GM18951 (cell line): Measurements from ENCODE around the gene CDKN2AIP.
"Not testable (repeated sequence)": the region's sequence is repeated elsewhere in the genome, so short reads cannot be mapped to it uniquely, and the experiment has no call there.

ENCODE experiments used
- POLR2A ChIP-seq: IDR thresholded peaks from 4 replicates; pipeline ENCODE4 v1.6.1; 2011; ENCODE audit warnings: mild to moderate bottlenecking; ENCODE audit not compliant: insufficient read length, insufficient read depth; ENCODE audit errors: extremely low read depth
- in situ Hi-C: fragments of 300-500 bp; cut with MboI; formaldehyde crosslinking; loops from one replicate; pipeline ENCODE4 v1.12.0; 2022; ENCODE audit warnings: low sequenced_read_pairs, mixed read lengths, inconsistent platforms; ENCODE audit not compliant: unreplicated experiment

CDKN2AIP gene

DNA sequence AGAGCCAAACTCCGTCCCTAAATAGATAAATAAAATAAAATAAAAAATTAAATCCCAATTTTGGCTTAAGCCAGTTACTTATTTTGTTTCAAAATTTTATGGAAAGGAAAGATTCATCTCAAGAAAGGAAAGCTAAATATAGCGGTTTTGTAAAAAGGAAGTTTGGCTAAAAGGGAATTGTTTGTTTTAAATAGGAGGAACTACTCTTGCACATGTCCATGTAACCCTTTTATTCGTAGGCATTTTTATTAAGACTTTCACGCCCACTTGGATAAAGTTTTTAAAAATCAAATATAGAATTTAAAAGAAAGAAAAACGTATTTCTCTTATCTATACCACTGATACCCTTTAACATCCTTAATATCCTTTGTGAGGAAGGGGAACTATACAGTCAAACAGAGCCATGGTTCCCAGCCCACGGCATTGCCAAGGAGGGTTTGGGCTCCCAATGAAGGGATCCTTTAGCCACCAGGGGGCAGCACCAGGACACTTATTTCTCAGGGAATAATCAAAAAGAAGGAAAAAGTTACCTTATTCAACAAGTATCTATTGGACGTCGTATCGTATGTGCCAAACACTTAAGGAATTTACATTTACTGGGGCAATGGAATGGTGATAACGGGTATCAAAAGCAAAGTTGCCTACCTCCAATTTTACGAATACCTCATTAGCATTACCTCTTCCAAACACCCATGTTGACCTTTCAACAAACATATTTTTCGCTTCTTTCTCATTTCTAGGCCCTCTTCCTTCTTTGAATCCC is 27.7 kb downstream of the CDKN2AIP start:
- in situ Hi-C loops = no loop called here
- TF ChIP-seq POLR2A = no peak

DNA sequence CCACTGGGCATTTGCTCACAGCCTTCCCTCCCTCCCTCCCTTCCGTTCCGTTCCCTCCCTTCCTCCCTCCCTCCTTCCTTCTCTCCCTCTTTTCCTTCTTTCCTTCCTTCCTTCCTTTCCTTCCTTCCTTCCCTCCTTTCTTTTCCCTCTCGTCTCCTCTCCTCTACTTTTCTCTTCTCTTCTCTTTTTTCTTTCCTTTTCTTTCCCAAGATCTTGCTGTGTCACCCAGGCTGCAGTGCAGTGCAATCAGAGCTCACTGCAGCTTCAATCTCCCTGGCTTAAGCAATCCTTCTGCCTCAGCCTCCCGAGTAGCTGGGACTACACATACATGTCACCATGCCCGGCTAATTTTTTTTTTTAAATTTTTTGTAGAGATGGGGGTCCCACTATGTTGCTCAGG is 33.7 kb downstream of the CDKN2AIP start:
- in situ Hi-C loops = no loop called here
- no peak for TF ChIP-seq POLR2A

DNA sequence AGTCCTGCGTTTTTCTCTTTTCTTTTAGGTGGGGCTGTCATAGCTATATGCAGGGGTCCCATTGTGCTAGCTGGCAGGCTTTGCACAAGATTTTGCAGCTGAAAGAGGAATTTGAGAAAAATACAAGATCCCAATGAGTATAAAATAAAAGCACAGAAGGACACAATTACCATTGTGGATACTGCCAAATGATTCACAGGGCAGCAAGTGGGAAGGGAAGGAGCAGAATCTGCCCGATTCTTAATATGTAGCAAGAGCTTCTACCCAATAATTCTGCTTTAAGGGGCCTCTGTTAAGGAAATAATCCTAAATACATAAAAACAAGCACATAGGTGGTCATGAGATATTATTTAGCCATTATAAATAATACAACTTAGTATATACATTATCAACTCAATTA is 34.5 kb downstream of the CDKN2AIP start:
- no peak for TF ChIP-seq POLR2A
- in situ Hi-C loops = no loop called here

- in situ Hi-C loops = not testable (repeated sequence)
Observed at GRCh38 chr4:183482515-183483095, 38.2 kb downstream of the CDKN2AIP start.

DNA sequence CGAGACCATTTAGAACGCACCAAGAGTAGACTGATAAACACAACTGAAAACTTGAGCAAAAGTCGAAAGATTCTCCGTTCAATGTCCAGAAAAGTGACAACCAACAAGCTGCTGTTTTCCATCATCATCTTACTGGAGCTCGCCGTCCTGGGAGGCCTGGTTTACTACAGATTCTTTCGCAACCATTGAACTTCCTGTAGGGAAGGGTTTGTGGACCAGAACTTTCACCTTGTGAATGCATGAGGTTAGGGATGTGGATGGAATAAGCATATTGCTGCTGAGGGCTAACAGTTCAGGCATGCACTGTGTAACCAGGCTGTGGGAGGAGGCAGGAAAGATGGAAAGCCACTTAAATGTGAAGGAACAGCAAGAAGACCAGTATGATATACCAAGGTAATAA is 39.6 kb downstream of the CDKN2AIP start:
- TF ChIP-seq POLR2A = no peak
- in situ Hi-C loops = no loop called here

GRCh38 chr4:183485411-183486160 is 41.1 kb downstream of the CDKN2AIP start:
- in situ Hi-C loops = no loop called here
- TF ChIP-seq POLR2A = no peak

GRCh38 chr4:183492791-183493222 is 48.4 kb downstream of the CDKN2AIP start:
- in situ Hi-C loops = no loop called here
- no peak for TF ChIP-seq POLR2A

- in situ Hi-C loops = no loop called here
- TF ChIP-seq POLR2A = no peak
Observed at GRCh38 chr4:183493246-183493645, 48.8 kb downstream of the CDKN2AIP start.

GRCh38 chr4:183495184-183495583 is 50.7 kb downstream of the CDKN2AIP start:
- TF ChIP-seq POLR2A = no peak
- in situ Hi-C loops = no loop called here
